T-cell (primary cell): ENCODE measurements around the gene ETNK2. TPM values are rescaled to one million over a fixed set of nuclear protein-coding genes. Genes with fewer than 3 reads are reported as not detected.
A peak's percentile ranks its signal among the peaks of the same experiment; 100 is the strongest.
"Not testable (repeated sequence)": the region's sequence is repeated elsewhere in the genome, so short reads cannot be mapped to it uniquely, and the experiment has no call there.

Source experiments
- ATAC-seq, 4 experiments: fragments of 200-7000 bp in 3 of 4; fragments of 150-1000 bp in 1 of 4; cut with Tn5 transposase; replicated peaks in 1 of 4; 1 replicate in 3 of 4; 2 replicates in 1 of 4; pipeline ENCODE4 v1.10.0; 2021; ENCODE audit warnings: moderate library complexity in 3 of 4, mild to moderate bottlenecking in 2 of 4, moderate number of reproducible peaks in 1 of 4
- CTCF ChIA-PET, 2 donors: fragments of 300-600 bp; sonication (Branson Sonifier 250); formaldehyde crosslinking; loops; one replicate each; lab custom pipeline; 2022; ENCODE audit warnings: antibody characterized with exemption in 2 of 2; lab: Charles Lee
- POLR2A ChIA-PET, 2 donors: fragments of 300-600 bp; sonication (Branson Sonifier 250); formaldehyde crosslinking; loops; one replicate each; lab custom pipeline; 2022; ENCODE audit warnings: antibody characterized with exemption in 2 of 2; lab: Charles Lee
- DNase-seq, 35 experiments: peaks; one replicate each; pipeline versions ENCODE4 v3.0.0 to v3.0.0-alpha.2; 2013 to 2023
- H3K27ac ChIP-seq: one replicate; pipeline ENCODE4 v1.5.1; 2013; ENCODE audit warnings: low read length
- H3K27me3 ChIP-seq, 2 experiments: replicated peaks in 1 of 2; 1 replicate in 1 of 2; 2 replicates in 1 of 2; pipeline versions ENCODE4 v1.6.1 to v1.7.0; 2013; ENCODE audit warnings: low read length in 1 of 2, mixed read lengths in 1 of 2; ENCODE audit not compliant: control insufficient read depth in 2 of 2, insufficient read depth in 2 of 2; ENCODE audit errors: extremely low read depth in 1 of 2
- H3K36me3 ChIP-seq, 2 donors: 1 replicate in 1 of 2; 2 replicates in 1 of 2; pipeline versions ENCODE4 v1.6.1 to v1.7.0; 2013; ENCODE audit warnings: low read length in 1 of 2; ENCODE audit not compliant: control insufficient read depth in 2 of 2, insufficient read depth in 1 of 2; ENCODE audit errors: extremely low read depth in 1 of 2
- H3K4me1 ChIP-seq, 2 experiments: 1 replicate in 1 of 2; 2 replicates in 1 of 2; pipeline versions ENCODE4 v1.6.1 to v1.7.0; 2013; ENCODE audit warnings: low read length in 2 of 2, mixed read lengths in 1 of 2; ENCODE audit not compliant: insufficient read depth in 2 of 2, control insufficient read depth in 1 of 2; ENCODE audit errors: extremely low read depth in 1 of 2
- H3K4me3 ChIP-seq, 2 donors: 1 replicate in 1 of 2; 2 replicates in 1 of 2; pipeline versions ENCODE4 v1.5.1 to v1.7.0; 2013; ENCODE audit warnings: mild to moderate bottlenecking in 2 of 2, low read length in 1 of 2, moderate library complexity in 1 of 2; ENCODE audit not compliant: control insufficient read depth in 1 of 2; ENCODE audit errors: extremely low read depth in 1 of 2
- H3K9me3 ChIP-seq: 2 replicates; pipeline ENCODE4 v1.7.0; 2013
- H3K27ac Mint-ChIP-seq, 2 donors: one replicate each; pipeline ENCODE4 v1.8.0; 2020 to 2021; ENCODE audit warnings: mild to moderate bottlenecking in 2 of 2, mixed read lengths in 2 of 2
- H3K27me3 Mint-ChIP-seq, 2 donors: one replicate each; pipeline ENCODE4 v1.8.0; 2021 to 2022; ENCODE audit warnings: mixed read lengths in 2 of 2
- H3K36me3 Mint-ChIP-seq: one replicate; pipeline ENCODE4 v1.8.0; 2021; ENCODE audit warnings: mixed read lengths
- H3K4me1 Mint-ChIP-seq, 3 donors: one replicate each; pipeline ENCODE4 v1.8.0; 2020 to 2022; ENCODE audit warnings: mixed read lengths in 3 of 3, mild to moderate bottlenecking in 1 of 3
- H3K4me3 Mint-ChIP-seq, 3 donors: one replicate each; pipeline ENCODE4 v1.8.0; 2020 to 2022; ENCODE audit warnings: mild to moderate bottlenecking in 3 of 3, mixed read lengths in 3 of 3, moderate library complexity in 3 of 3
- H3K9me3 Mint-ChIP-seq, 3 donors: one replicate each; pipeline ENCODE4 v1.8.0; 2020 to 2022; ENCODE audit warnings: mixed read lengths in 3 of 3
- WGBS: methylation state at CpG from one replicate; pipeline ENCODE4 v1.1.5; 2013; ENCODE audit warnings: missing lambda C conversion rate; ENCODE audit not compliant: insufficient coverage; 5-methylcytosine and 5-hydroxymethylcytosine counted together
- total RNA-seq, 35 experiments: library from RNA in 6 of 35; stranded (reverse) in 6 of 35; fragments of 120-200 nt in 1 of 35; gene quantifications; one replicate each; pipeline versions ENCODE4 v1.2.1 to v1.2.4 and lab custom pipeline; 2013 to 2026

ETNK2 gene
- total RNA-seq, 5 donors from 2014 or later (not counting 1 experiment from before 2014, with no cell fraction given) = 3.4 to 11.1 (median 4.2) TPM

DNA sequence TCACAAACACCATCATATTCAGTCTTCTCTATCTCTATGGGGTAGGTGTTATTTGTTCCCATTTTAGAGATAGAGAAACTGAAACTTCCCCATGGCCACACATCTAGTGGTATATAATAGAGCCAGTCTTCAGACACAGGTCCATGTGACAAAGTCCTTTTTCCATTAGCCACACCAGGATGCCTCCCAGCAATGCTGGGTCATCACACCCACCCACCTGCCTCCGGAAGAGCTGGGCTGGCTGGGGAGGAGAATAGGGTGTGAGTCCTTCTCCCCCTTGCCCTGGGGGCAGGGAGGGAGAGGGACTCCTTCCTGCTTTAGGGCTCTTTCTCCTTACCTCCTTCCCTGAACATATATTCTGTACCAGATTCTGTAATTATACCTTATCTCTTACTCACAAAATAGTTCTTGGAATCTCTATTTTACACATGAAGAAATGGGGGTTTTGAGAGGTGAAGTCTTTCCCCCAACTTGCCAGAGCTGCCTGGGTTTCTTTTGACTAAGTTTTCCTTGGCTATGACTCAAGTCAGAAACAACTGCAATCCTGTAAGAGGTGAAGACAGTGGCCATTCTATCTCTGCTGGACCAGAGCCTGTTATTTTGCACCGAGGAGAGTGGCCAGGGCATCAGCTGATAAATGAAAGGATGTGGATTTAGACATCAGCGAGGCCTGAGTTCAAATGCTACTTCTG, 49.0 kb downstream of the ETNK2 start:
- Histone ChIP-seq H3K4me3 (no peak overlapping the region), H3K27me3 (peaks cover 0 to 2% of the 10 kb centered on the region in 2 experiments), H3K9me3 (no peaks in the 10 kb centered on the region), H3K27ac (peak overlapping the region; percentile 72), H3K36me3 (no peaks in the 10 kb centered on the region), H3K4me1 (peaks cover 0 to 53% of the 10 kb centered on the region in 2 experiments)
- Mint-ChIP-seq H3K4me3 (peak overlapping the region in 2 of 3 donors; percentile 52 to 62), H3K27ac (peak overlapping the region; percentile 87 to 92), H3K36me3 (no peaks in the 10 kb centered on the region), H3K9me3 (no peaks in the 10 kb centered on the region), H3K4me1 (peaks cover 25 to 50% (median 31%) of the 10 kb centered on the region in 3 donors), H3K27me3 (peaks cover 2 to 3% of the 10 kb centered on the region in 2 donors)
- CTCF ChIA-PET = interaction anchor here (0.6 to 1.0 kb wide), 2 partner anchors 15 to 26 kb away, joined by 3 read pairs; no protein-coding TSS in a partner anchor
- no peak for ATAC-seq
- no peak for DNase-seq
- POLR2A ChIA-PET = interaction anchor here in 1 of 2 donors (0.5 kb wide), 1 partner anchor 13 kb away, joined by 10 read pairs; no protein-coding TSS in a partner anchor
- 71% methylated on average over 1 of the region's 3 CpGs for WGBS

DNA sequence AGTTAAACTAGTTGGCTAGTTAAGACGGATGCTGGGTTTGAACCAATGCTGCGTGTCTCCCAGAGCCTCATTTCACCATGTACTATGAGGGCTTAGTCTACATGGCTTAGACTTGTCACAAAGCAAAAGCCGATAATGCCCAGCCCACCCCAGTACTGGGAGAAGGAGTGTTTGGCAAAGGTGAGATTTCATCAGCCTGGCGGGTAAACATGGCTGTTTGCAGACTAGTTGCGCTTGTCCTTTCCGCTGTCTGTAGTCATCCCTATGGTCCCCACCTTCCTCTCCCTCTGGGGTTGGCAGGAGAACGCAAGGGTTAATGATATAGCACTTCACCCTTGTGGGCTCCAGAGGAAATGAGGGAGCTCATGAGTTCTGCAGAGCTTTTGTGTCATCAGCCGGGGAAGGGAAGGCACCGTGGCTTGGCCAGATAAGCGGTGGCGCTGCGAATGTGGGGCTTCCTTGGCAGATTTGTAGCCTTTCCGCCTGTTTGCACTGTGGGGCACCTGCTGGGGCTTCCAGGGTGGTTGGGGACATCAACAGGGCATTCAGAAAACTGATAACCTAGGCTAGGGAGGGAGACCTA, 49.7 kb downstream of the ETNK2 start:
- no peak overlapping the region for H3K4me3 ChIP-seq
- Mint-ChIP-seq H3K9me3 (no peaks in the 10 kb centered on the region), H3K4me3 (peak overlapping the region in 2 of 3 donors; percentile 52 to 62), H3K36me3 (no peaks in the 10 kb centered on the region), H3K4me1 (peaks cover 25 to 46% (median 31%) of the 10 kb centered on the region in 3 donors), H3K27me3 (peaks cover 2 to 3% of the 10 kb centered on the region in 2 donors), H3K27ac (peak overlapping the region; percentile 78 to 92)
- ATAC-seq (peak; percentile 19 to 49 (median 31)), DNase-seq (peak in 6 of 35 experiments; percentile 4 to 25 (median 10))
- ChIA-PET POLR2A (no interaction called here), CTCF (interaction anchor here in 1 of 2 donors (1.0 kb wide), 1 partner anchor 27 kb away, joined by 3 read pairs; no protein-coding TSS in a partner anchor)
- WGBS = 13% methylated on average over 7 of the region's 13 CpGs
- peaks cover 0 to 46% of the 10 kb centered on the region in 2 experiments for H3K4me1 ChIP-seq
- no peaks in the 10 kb centered on the region for H3K36me3 ChIP-seq
- no peaks in the 10 kb centered on the region for H3K9me3 ChIP-seq
- H3K27ac ChIP-seq = peak overlapping the region; percentile 72
- H3K27me3 ChIP-seq = no peaks in the 10 kb centered on the region

DNA sequence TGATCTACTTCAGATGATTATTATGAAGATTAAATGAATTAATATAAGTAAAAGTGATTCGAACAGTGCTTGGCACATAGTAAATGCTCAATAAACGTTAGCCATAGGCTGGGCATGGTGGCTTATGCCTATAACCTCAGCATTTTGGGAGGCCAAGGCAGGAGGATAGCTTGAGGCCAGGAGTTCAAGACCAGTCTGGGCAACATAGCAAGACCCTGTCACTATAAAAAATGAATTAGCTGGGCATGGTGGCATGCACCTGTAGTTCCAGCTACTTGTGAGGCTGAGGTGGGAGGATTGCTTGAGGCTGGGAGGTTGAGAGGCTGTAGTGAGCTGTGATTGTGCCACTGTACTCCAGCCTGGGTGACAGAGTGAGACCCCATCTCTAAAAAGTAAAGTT, 52.1 kb downstream of the ETNK2 start:
- ATAC-seq, H3K4me3 Mint-ChIP-seq, H3K9me3 Mint-ChIP-seq, H3K27me3 ChIP-seq, H3K9me3 ChIP-seq, H3K27me3 Mint-ChIP-seq, H3K4me3 ChIP-seq, DNase-seq, H3K27ac ChIP-seq, H3K36me3 Mint-ChIP-seq, H3K36me3 ChIP-seq, H3K27ac Mint-ChIP-seq: not testable (repeated sequence)
- ChIA-PET POLR2A (interaction anchor here in 1 of 2 donors (0.6 kb wide), 1 partner anchor 42 kb away, joined by 10 read pairs; no protein-coding TSS in a partner anchor), CTCF (interaction anchor here in 1 of 2 donors (0.7 kb wide), 1 partner anchor 252 kb away, joined by 8 read pairs; no protein-coding TSS in a partner anchor)
- WGBS = 76% methylated on average over 2 of the region's 2 CpGs
- peaks cover 18 to 31% (median 24%) of the 10 kb centered on the region in 3 donors for H3K4me1 Mint-ChIP-seq
- H3K4me1 ChIP-seq = peaks cover 0 to 31% of the 10 kb centered on the region in 2 experiments

DNA sequence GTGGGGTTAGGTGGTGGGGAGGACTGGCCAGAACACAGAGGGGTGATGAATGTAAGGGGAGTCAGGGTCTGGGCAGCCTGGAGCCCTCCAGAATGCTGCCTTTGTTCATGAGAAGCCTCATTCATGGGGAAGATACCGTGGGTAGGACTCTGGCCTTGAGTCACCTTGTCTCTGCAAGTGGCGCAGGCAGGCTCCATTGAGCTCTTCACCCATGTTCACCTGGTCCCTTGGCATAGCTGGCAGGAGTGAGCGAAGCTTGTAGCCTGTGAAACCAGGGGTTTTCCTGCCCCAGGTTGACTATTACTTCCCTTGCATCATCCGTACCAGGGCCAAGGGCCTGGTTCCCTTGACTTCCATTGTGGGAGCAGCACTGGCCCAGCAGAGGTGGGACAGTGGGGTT, 53.2 kb downstream of the ETNK2 start:
- no peaks in the 10 kb centered on the region for H3K36me3 ChIP-seq
- no peak overlapping the region for H3K27ac ChIP-seq
- Mint-ChIP-seq H3K4me3 (no peak overlapping the region), H3K36me3 (no peaks in the 10 kb centered on the region), H3K9me3 (no peaks in the 10 kb centered on the region), H3K27me3 (peaks cover 0 to 3% of the 10 kb centered on the region in 2 donors), H3K27ac (no peak overlapping the region), H3K4me1 (peaks cover 14 to 20% (median 17%) of the 10 kb centered on the region in 3 donors)
- no peak for ATAC-seq
- CTCF ChIA-PET = no interaction called here
- H3K4me1 ChIP-seq = peaks cover 0 to 20% of the 10 kb centered on the region in 2 experiments
- H3K9me3 ChIP-seq = no peaks in the 10 kb centered on the region
- no peak for DNase-seq
- WGBS = 79% methylated on average over 3 of the region's 4 CpGs
- H3K4me3 ChIP-seq = no peak overlapping the region
- H3K27me3 ChIP-seq = no peaks in the 10 kb centered on the region
- POLR2A ChIA-PET = interaction anchor here in 1 of 2 donors (0.6 kb wide), 1 partner anchor 155 kb away, joined by 4 read pairs; no protein-coding TSS in a partner anchor

DNA sequence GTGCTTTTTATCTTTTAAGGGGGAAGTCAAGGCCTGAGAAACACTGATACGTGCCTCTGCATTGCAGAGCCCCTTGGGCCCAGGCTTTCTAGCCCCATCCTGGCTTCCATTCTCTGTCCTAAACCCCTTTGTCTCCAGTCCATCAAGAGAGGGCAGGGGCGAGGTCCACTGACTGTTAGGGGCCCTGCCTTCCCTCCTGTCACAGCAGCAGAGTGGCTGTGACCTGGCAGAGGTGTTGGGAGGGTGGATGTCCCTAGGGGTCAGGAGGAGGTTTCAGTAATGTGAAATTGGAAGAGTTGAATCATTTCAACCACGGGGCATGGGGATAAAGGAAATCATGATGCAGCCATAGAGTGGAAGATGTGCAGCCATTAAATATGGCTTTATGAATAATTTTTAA, 54.9 kb downstream of the ETNK2 start:
- no peak overlapping the region for H3K27ac Mint-ChIP-seq
- peaks cover under 1 to 3% of the 10 kb centered on the region in 2 donors for H3K27me3 Mint-ChIP-seq
- Histone ChIP-seq H3K4me3 (no peak overlapping the region), H3K36me3 (no peaks in the 10 kb centered on the region), H3K9me3 (no peaks in the 10 kb centered on the region), H3K27me3 (no peaks in the 10 kb centered on the region), H3K4me1 (peaks cover 0 to 10% of the 10 kb centered on the region in 2 experiments), H3K27ac (no peak overlapping the region)
- no peak overlapping the region for H3K4me3 Mint-ChIP-seq
- no peaks in the 10 kb centered on the region for H3K36me3 Mint-ChIP-seq
- 81% methylated on average over 2 of the region's 3 CpGs for WGBS
- ChIA-PET POLR2A (no interaction called here), CTCF (no interaction called here)
- peaks cover under 1 to 15% (median 3%) of the 10 kb centered on the region in 3 donors for H3K4me1 Mint-ChIP-seq
- DNase-seq = no peak
- H3K9me3 Mint-ChIP-seq = no peaks in the 10 kb centered on the region
- no peak for ATAC-seq

DNA sequence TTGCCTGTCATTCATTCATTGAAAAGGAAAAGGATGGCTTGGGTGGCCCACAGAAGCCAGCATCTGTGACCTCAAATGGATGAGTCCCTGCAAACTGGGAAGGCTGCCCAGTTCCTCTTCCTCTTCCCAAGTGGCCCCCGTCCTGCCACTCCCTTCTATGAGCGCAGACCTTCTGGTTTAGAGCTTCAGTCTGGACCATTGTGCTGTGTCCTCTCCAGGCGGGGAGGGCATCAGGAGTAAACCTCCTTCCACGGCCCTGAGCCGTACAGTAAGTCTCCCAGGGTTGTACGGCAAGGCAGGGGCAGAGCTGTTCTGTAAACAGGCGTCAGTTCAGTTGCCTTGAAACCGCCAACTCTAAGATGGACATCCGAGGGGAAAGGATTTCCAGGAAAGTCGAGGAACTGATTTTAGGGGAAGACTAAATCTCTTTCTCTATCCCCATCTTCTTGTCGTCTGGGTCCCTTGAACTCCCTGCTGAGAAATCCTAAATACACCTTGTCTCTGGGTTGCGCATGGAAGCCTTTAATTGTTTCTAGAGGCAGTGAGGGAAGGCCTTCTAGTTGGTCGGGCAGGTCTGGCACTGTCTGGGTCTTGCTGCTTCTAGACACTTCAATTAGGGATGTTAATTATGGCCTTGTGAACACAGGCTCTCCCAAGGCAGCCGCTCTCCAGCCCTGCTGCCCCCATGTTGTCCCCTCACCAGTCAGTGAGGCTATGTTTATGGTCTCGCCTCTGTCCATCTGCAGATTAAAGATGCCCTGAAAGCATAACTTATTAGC, 56.8 kb downstream of the ETNK2 start:
- no peak overlapping the region for H3K4me3 Mint-ChIP-seq
- ATAC-seq (no peak), DNase-seq (no peak)
- Histone ChIP-seq H3K27ac (no peak overlapping the region), H3K4me3 (no peak overlapping the region), H3K36me3 (no peaks in the 10 kb centered on the region), H3K27me3 (no peaks in the 10 kb centered on the region), H3K9me3 (no peaks in the 10 kb centered on the region), H3K4me1 (peaks cover 0 to 6% of the 10 kb centered on the region in 2 experiments)
- H3K27me3 Mint-ChIP-seq = peaks cover under 1 to 2% of the 10 kb centered on the region in 2 donors
- H3K36me3 Mint-ChIP-seq = no peaks in the 10 kb centered on the region
- ChIA-PET POLR2A (no interaction called here), CTCF (no interaction called here)
- H3K9me3 Mint-ChIP-seq = no peaks in the 10 kb centered on the region
- WGBS = 98% methylated on average over 9 of the region's 15 CpGs
- H3K4me1 Mint-ChIP-seq = peaks cover 0 to 12% (median 0%) of the 10 kb centered on the region in 3 donors
- H3K27ac Mint-ChIP-seq = no peak overlapping the region
